Neural cell (in vitro differentiated cells): ENCODE data around the gene DNAAF5. TPM values are rescaled to one million over a fixed set of nuclear protein-coding genes. Genes with fewer than 3 reads are reported as not detected.

Experiments used
- H2AFZ ChIP-seq: fragments of 200-600, 300-800 bp; sonication (generic), shearing (Covaris generic); 2 replicates; pipeline ENCODE4 v1.6.0; 2014; ENCODE audit warnings: low read depth, mild to moderate bottlenecking, antibody characterized with exemption, low read length, moderate library complexity
- H3F3A ChIP-seq: fragments of 200-600 bp; shearing (Covaris generic); 2 replicates; pipeline ENCODE4 v1.6.1; 2016; ENCODE audit warnings: mild to moderate bottlenecking, moderate library complexity, mixed read lengths, antibody characterized with exemption, low read length; ENCODE audit not compliant: insufficient read depth, poor library complexity, severe bottlenecking
- H3K27ac ChIP-seq: fragments of 200-600, 300-800 bp; sonication (generic), shearing (Covaris generic); 2 replicates; pipeline ENCODE4 v1.5.1; 2014; ENCODE audit warnings: mild to moderate bottlenecking, low read length, moderate library complexity
- H3K27me3 ChIP-seq: fragments of 300-800, 200-600 bp; sonication (generic), shearing (Covaris generic); 2 replicates; pipeline ENCODE4 v1.6.0; 2014; ENCODE audit warnings: mild to moderate bottlenecking, low read depth, low read length, moderate library complexity; ENCODE audit not compliant: insufficient read depth
- H3K36me3 ChIP-seq: fragments of 300-800, 200-600 bp; sonication (generic), shearing (Covaris generic); 2 replicates; pipeline ENCODE4 v1.5.1; 2014; ENCODE audit warnings: mild to moderate bottlenecking, antibody characterized with exemption, low read length, moderate library complexity; ENCODE audit not compliant: insufficient read depth
- H3K4me2 ChIP-seq: fragments of 300-800, 200-600 bp; sonication (generic), shearing (Covaris generic); 2 replicates; pipeline ENCODE4 v1.6.0; 2014; ENCODE audit warnings: mild to moderate bottlenecking, low read length
- H3K4me3 ChIP-seq: fragments of 300-800, 200-600 bp; sonication (generic), shearing (Covaris generic); 2 replicates; pipeline ENCODE4 v1.5.1; 2014; ENCODE audit warnings: mild to moderate bottlenecking, low read length, moderate library complexity
- H3K79me2 ChIP-seq: fragments of 200-600 bp; shearing (Covaris generic); replicated peaks from 2 replicates; pipeline ENCODE4 v1.6.0; 2014; ENCODE audit warnings: mild to moderate bottlenecking, low read length, moderate library complexity; ENCODE audit not compliant: insufficient read depth
- H3K9ac ChIP-seq: fragments of 300-800, 200-600 bp; sonication (generic), shearing (Covaris generic); 2 replicates; pipeline ENCODE4 v1.6.1; 2016; ENCODE audit warnings: mild to moderate bottlenecking, low read length, mixed read lengths
- H3K9me2 ChIP-seq: fragments of 200-600 bp; shearing (Covaris generic); 2 replicates; pipeline ENCODE4 v1.6.1; 2016; ENCODE audit warnings: mild to moderate bottlenecking, low read length, mixed read lengths; ENCODE audit not compliant: insufficient read depth
- H3K9me3 ChIP-seq: fragments of 200-600, 300-800 bp; sonication (generic), shearing (Covaris generic); 2 replicates; pipeline ENCODE4 v1.6.1; 2016; ENCODE audit warnings: mild to moderate bottlenecking, mixed run types, low read length, moderate library complexity, mixed read lengths
- H4K20me1 ChIP-seq: fragments of 200-600 bp; shearing (Covaris generic); 2 replicates; pipeline ENCODE4 v1.6.1; 2016; ENCODE audit warnings: mild to moderate bottlenecking, mixed run types; ENCODE audit not compliant: insufficient read depth
- EP300 ChIP-seq: fragments of 450-650 bp; conservative IDR thresholded peaks from 2 replicates; pipeline ENCODE4 v1.6.1; 2014; ENCODE audit warnings: antibody characterized with exemption, mild to moderate bottlenecking, moderate library complexity; ENCODE audit not compliant: poor library complexity, severe bottlenecking
- EZH2 ChIP-seq: fragments of 200-600, 300-800 bp; shearing (Covaris generic), sonication (generic); IDR thresholded peaks from 2 replicates; pipeline ENCODE4 v1.6.1; 2014; ENCODE audit warnings: antibody characterized with exemption, low read length, borderline replicate concordance, mild to moderate bottlenecking; ENCODE audit not compliant: insufficient read depth, poor library complexity, severe bottlenecking
- MXI1 ChIP-seq: fragments of 450-650 bp; conservative IDR thresholded peaks from 2 replicates; pipeline ENCODE4 v1.6.1; 2014; ENCODE audit warnings: antibody characterized with exemption, mild to moderate bottlenecking; ENCODE audit not compliant: poor library complexity, severe bottlenecking
- POLR2AphosphoS5 ChIP-seq: IDR thresholded peaks from 2 replicates; pipeline ENCODE4 v1.6.1; 2012
- RAD21 ChIP-seq: fragments of 450-650 bp; conservative IDR thresholded peaks from 2 replicates; pipeline ENCODE4 v1.6.1; 2014; ENCODE audit warnings: antibody characterized with exemption, mild to moderate bottlenecking, moderate library complexity
- SMC3 ChIP-seq: fragments of 450-650 bp; conservative IDR thresholded peaks from 2 replicates; pipeline ENCODE4 v1.6.1; 2014; ENCODE audit warnings: antibody characterized with exemption, mild to moderate bottlenecking, moderate library complexity; ENCODE audit not compliant: poor library complexity
- TAF1 ChIP-seq: IDR thresholded peaks from 2 replicates; pipeline ENCODE4 v1.6.1; 2012; ENCODE audit warnings: low read depth
- polyA plus RNA-seq: library from polyadenylated mRNA; depleted of rRNA; stranded (reverse); fragments of >200 nt; gene quantifications from 2 replicates; pipeline ENCODE4 v1.2.3, GENCODE V29; 2014
- TF ChIP-seq, protein P1 (sequence below): IDR thresholded peaks from 2 replicates; pipeline ENCODE4 v1.6.1; 2012; ENCODE audit warnings: borderline replicate concordance
- TF ChIP-seq, protein P2 (sequence below): fragments of 450-650 bp; IDR thresholded peaks from 2 replicates; pipeline ENCODE4 v1.5.1; 2014; ENCODE audit warnings: antibody characterized with exemption, mild to moderate bottlenecking, moderate library complexity; ENCODE audit not compliant: poor library complexity, severe bottlenecking

Gene DNAAF5
- polyA plus RNA-seq, 1 donor from 2014 or later: 5.3 TPM

DNA sequence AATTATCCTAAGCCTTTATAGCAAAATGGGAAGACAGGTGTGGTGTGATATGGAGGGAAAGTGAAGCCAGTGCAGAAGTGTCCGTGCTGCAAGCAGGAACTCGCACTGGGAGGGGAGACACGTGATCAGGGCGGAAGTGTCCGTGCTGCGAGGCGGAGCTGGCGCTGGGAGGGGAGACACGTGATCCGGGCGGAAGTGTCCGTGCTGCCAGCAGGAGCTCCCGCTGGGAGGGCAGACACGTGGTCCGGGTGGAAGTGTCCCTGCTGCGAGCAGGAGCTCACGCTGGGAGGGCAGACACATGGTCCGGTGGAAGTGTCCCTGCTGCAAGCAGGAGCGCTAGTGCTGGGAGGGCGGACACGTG, 41.1 kb downstream of the DNAAF5 start:
- no peak overlapping the region for H3K27ac ChIP-seq

DNA sequence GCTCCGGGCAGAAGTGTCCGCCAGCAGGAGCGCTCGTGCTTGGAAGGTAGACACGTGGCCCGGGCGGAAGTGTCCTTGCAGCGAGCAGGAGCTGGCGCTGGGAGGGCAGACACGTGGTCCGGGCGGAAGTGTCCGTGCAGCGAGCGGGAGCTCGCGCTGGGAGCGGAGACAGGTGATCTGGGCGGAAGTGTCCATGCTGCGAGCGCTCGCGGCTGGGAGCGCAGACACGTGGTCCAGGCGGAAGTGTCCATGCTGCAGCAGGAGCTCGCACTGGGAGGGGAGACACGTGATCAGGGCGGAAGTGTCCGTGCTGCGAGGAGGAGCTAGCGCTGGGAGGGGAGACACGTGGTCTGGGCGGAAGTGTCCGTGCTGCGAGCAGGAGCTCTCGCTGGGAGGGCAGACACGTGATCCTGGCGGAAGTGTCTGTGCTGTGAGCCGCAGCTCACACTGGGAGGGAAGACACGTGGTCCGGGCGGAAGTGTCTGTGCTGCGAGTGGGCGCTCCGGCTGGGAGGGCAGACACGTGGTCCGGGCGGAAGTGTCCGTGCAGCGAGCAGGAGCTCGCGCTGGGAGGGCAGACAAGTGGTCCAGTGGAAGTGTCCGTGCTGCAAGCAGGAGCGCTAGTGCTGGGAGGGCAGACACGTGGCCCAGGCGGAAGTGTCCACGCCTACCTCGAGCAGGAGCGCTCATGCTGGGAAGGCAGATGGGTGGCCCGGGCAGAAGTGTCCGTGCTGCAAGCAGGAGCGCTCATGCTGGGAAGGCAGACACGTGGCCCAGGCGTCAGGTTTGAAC, 41.6 kb downstream of the DNAAF5 start:
- no peaks in the 10 kb centered on the region for H4K20me1 ChIP-seq
- no peaks in the 10 kb centered on the region for H3K9me2 ChIP-seq
- H3K36me3 ChIP-seq: no peaks in the 10 kb centered on the region
- TF ChIP-seq RAD21 (no peak), EP300 (no peak), POLR2AphosphoS5 (no peak), TAF1 (no peak), EZH2 (no peak), MXI1 (no peak), SMC3 (no peak)
- TF ChIP-seq, protein P1, sequence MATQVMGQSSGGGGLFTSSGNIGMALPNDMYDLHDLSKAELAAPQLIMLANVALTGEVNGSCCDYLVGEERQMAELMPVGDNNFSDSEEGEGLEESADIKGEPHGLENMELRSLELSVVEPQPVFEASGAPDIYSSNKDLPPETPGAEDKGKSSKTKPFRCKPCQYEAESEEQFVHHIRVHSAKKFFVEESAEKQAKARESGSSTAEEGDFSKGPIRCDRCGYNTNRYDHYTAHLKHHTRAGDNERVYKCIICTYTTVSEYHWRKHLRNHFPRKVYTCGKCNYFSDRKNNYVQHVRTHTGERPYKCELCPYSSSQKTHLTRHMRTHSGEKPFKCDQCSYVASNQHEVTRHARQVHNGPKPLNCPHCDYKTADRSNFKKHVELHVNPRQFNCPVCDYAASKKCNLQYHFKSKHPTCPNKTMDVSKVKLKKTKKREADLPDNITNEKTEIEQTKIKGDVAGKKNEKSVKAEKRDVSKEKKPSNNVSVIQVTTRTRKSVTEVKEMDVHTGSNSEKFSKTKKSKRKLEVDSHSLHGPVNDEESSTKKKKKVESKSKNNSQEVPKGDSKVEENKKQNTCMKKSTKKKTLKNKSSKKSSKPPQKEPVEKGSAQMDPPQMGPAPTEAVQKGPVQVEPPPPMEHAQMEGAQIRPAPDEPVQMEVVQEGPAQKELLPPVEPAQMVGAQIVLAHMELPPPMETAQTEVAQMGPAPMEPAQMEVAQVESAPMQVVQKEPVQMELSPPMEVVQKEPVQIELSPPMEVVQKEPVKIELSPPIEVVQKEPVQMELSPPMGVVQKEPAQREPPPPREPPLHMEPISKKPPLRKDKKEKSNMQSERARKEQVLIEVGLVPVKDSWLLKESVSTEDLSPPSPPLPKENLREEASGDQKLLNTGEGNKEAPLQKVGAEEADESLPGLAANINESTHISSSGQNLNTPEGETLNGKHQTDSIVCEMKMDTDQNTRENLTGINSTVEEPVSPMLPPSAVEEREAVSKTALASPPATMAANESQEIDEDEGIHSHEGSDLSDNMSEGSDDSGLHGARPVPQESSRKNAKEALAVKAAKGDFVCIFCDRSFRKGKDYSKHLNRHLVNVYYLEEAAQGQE: no peak
- TF ChIP-seq, protein P2, sequence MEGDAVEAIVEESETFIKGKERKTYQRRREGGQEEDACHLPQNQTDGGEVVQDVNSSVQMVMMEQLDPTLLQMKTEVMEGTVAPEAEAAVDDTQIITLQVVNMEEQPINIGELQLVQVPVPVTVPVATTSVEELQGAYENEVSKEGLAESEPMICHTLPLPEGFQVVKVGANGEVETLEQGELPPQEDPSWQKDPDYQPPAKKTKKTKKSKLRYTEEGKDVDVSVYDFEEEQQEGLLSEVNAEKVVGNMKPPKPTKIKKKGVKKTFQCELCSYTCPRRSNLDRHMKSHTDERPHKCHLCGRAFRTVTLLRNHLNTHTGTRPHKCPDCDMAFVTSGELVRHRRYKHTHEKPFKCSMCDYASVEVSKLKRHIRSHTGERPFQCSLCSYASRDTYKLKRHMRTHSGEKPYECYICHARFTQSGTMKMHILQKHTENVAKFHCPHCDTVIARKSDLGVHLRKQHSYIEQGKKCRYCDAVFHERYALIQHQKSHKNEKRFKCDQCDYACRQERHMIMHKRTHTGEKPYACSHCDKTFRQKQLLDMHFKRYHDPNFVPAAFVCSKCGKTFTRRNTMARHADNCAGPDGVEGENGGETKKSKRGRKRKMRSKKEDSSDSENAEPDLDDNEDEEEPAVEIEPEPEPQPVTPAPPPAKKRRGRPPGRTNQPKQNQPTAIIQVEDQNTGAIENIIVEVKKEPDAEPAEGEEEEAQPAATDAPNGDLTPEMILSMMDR: no peak
- H3K9ac ChIP-seq: no peak overlapping the region
- no peak overlapping the region for H3K4me3 ChIP-seq
- no peak overlapping the region for H3K27ac ChIP-seq
- H3K79me2 ChIP-seq: no peaks in the 10 kb centered on the region
- H2AFZ ChIP-seq: no peak overlapping the region
- no peaks in the 10 kb centered on the region for H3F3A ChIP-seq
- H3K27me3 ChIP-seq: no peaks in the 10 kb centered on the region
- no peaks in the 10 kb centered on the region for H3K9me3 ChIP-seq
- no peak overlapping the region for H3K4me2 ChIP-seq

More for the DNA sequence above, 41.1 kb downstream of the DNAAF5 start:
- Histone ChIP-seq H4K20me1 (no peaks in the 10 kb centered on the region), H3K4me3 (no peak overlapping the region), H3K9me3 (no peaks in the 10 kb centered on the region), H3K9me2 (no peaks in the 10 kb centered on the region), H3F3A (no peaks in the 10 kb centered on the region), H2AFZ (no peak overlapping the region), H3K4me2 (no peak overlapping the region), H3K27me3 (no peaks in the 10 kb centered on the region), H3K79me2 (no peaks in the 10 kb centered on the region), H3K36me3 (no peaks in the 10 kb centered on the region), H3K9ac (no peak overlapping the region)
- TF ChIP-seq MXI1 (no peak), RAD21 (no peak), SMC3 (no peak), POLR2AphosphoS5 (no peak)
